ELR (cell line): ENCODE results near the gene ADAM12.
"Not testable (repeated sequence)": the region's sequence is repeated elsewhere in the genome, so short reads cannot be mapped to it uniquely, and the experiment has no call there.

ENCODE experiments used
- DNase-seq: peaks from one replicate; pipeline ENCODE4 v3.0.0-alpha.2; 2015; ENCODE audit warnings: low read depth

ADAM12 gene

DNA sequence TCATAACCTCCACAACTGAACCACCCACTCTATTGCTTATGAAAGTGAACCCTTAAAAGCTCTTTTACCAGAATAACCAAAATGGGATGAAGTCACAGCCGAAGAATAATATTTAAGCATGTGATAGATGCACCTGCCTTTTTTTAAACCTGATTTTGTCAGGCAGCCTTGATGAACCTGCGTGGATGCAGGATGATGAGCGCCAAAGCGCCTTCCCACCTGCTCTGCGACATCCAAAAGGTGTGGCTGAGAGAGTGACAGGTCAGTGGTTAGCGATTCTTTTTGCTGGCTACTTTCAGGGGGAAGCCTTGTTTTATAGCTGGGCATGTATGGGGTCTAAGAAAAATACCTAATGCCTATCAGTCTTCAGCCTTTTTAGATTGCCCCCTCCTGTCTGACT, 334.1 kb downstream of the ADAM12 start:
- no peak for DNase-seq

DNA sequence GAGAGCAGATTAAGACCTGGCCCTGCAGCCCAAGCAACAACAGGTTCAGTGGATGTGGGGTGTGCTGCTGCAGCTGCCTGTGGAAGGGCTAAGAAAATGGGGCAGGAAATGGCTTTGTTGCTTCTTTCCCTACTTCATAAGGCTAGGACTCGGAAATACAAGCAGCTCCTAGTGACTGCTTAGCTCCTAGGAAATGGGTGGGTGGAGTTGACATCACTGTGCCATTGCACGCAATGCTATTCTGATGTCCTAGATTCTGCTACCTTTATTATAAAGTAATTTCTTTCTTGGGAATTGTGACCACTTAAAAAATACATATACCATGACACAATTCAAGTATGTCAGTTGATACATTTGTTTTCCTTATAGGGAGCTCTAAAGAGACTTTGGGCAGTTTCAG, 336.1 kb downstream of the ADAM12 start:
- no peak for DNase-seq

- peak; percentile 56 for DNase-seq
These were observed 338.2 kb downstream of the ADAM12 start for GRCh38 chr10:126049759-126050700.

DNA sequence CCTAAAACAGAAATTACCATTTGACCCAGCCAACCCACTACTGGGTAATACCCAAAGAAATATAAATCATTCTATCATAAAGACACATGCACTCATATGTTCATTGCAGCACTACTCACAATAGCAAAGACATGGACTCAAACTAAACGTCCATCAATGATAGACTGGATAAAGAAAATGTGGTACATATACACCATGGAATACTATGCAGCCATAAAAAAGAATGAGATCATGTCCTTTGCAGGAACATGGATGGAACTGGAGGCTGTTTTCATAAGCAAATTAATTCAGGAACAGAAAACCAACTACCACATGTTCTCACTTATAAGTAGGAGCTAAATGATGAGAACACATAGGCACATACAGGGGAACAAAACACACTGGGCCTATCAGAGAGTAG, 340.5 kb downstream of the ADAM12 start:
- DNase-seq, result not testable (repeated sequence)

GRCh38 chr10:126046831-126047230, 341.4 kb downstream of the ADAM12 start:
- no peak for DNase-seq

- DNase-seq, result no peak
These were observed 342.4 kb downstream of the ADAM12 start for GRCh38 chr10:126045861-126046260.

DNA sequence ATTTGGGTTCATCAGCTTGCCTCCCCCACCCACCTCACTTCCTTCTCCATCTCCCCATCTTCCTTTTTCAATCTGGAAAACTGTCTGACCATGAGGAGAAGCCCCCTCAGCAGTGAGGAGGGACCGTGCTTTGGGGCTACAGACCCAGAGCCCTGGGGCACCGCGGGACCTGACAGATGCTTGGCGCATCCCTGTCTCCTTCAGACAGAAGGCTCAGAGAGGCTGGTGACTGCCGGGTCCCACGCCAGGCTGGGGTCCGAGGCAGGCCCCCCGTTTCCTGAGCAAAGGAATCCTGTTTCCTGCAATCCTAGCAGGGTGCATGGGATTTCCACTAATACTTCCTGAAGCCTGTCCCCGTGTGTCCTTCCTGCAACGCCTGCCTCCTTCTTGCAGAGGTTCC, 344.9 kb downstream of the ADAM12 start:
- DNase-seq, result no peak

GRCh38 chr10:126042906-126043305, 345.4 kb downstream of the ADAM12 start:
- DNase-seq, result no peak

DNA sequence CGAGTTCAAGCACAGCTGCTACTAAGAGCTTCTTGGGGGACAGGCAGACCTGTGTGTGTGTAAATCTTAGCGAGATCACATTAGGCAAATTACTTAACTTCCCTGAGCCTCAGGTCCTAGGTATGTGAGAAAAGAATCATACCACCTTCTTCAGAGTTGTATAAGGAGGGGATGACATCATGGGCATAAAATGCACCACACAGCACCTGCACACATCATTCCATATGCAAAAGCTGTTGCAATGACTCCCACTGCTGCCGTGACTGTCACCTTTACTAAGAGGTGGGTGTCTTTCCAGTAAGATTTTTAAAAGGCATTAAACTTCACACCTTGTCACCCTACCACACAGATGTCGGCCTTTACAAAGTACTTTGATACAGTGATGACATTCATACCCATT, 345.9 kb downstream of the ADAM12 start:
- DNase-seq, result no peak

- DNase-seq, result peak; percentile 20
These were observed 346.5 kb downstream of the ADAM12 start for GRCh38 chr10:126041804-126042231.

DNA sequence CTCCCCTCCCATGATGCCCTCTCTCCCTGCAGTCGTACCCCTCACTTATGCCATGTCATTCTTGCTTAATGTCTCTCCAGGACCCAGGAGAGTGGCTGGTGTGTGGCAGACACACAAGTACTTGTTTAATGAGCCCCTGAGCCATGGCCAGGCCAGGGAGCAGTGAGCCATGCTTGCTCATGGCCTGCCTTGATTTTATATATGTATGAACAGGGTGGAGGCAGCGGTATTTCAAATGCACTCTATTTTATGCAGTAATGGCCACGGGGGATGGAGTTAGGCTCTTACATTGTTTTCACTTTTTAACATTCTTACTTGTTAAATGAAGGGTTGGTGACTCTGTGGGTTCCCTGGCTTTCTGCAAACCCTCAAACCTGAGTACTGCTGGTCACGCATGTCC, 347.2 kb downstream of the ADAM12 start:
- DNase-seq, result no peak

- no peak for DNase-seq
These were observed 350.3 kb downstream of the ADAM12 start for GRCh38 chr10:126037946-126038345.

DNA sequence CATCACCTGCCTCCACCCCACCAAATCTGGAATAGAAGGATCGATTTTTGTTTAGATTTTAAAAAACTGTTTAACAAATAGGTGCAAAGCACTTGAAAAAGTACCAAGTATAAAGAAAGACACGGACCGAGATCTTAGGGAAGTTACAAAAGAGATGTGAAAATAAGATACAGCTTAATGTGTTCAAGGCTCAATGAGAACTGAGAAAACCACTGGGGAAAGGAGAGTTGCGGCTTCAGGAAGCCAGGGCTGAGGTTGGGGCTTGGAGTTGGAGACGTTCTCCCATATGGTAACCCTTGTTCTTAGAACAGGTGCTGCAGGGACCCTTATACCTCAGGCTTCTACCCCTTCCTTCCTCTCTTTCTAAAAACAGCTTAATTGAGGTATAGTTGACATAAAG, 351.8 kb downstream of the ADAM12 start:
- no peak for DNase-seq

DNA sequence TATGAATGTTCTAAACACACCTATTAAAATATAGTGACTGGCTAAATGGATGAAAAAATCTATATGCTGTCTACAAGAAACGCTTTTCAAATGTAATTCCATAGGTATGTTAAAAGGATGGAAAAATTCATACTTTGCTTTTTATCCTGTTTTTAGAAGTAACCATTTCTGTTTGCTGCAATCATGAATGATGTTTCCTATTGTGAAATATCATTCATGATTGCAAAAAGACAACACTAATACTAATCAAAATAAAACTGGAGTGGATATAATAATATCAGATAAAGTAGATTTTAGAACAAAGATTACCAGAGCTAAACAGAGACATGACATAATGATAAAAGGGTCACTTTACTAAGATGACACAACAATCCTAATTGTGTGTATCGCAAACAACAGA, 353.7 kb downstream of the ADAM12 start:
- DNase-seq, result no peak

DNA sequence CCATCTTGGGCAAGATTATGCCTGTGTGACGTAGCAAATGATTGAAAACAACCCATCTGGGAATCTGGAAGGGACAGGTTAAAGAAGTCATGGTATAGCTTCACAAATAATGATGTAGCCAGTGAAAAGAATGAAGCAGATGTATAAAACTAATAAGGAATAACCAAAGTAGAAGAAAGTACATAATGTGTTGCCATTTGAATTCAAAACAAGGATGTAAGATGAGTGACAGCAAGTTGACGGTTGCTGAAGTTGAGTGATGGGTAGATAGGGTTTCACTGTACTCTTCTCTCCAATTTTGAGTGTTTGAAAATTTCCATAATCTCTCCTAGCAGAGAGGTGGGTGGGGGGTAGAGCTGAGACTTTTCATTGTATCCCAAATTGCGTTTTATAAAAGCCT, 358.3 kb downstream of the ADAM12 start:
- no peak for DNase-seq

DNA sequence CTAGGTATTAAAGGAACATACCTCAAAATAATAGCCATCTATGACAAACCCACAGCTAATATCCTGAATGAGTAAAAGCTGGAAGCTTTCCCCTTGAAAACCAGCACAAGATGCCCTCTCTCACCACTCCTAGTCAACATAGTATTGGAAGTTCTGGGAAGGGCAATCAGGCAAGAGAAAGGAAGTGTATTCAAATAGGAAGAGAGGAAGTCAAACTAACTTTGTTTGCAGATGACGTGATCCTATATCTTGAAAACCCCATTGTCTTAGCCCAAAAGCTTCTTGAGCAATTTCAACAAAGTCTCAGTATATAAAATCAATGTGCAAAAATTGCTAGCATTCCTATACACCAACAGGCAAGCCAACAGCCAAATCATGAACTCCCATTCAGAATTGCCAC, 360.6 kb downstream of the ADAM12 start:
- DNase-seq, result no peak

DNA sequence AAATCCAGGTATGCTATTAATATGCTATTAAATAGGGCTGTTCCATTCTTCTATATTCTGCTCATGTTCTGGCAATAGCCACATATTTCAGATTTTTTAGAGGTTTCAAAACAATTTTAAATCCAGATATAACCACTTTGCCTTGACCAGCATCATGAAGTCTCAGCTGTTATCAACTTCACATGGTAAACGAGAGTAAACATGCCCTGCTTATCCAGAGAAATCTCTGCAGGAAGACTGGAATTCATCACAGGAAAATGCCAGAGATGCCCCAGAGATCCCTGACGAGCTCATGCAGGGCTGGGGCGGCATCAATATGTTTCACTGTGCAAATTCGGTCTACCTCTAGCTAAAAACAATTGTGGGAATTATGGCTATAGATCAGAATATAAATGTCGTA, 365.4 kb downstream of the ADAM12 start:
- no peak for DNase-seq

DNA sequence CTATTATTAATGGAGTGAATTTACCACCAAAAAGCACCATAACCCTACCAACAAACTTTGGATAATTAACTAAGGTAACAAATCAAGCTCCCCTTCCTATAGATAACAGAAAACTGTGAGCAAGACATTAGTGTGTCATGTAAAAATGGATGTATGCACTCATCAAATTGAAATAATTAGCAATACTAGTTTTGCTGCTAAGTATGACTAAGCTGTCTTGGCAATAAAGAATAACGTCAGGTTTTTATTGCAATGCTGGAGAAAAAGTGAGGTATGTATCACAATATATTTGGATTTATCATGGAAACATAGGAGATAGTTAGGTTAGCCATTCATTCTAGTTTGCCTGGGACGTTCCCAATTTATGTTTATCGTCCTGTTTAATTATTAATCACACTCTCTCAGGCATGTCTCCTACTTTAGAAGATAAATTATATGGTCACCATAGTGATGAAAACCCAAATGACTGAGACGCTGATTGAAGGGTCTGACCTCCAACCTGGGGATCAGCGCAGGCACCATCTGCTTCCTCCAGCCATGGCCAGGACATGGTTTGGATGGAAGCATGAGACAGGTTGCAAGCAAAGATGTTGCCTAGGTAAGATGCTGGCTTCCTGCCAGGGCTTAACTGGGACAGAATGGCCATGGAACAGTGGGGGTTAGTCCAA, 366.3 kb downstream of the ADAM12 start:
- DNase-seq, result no peak

GRCh38 chr10:126017961-126018560, 370.2 kb downstream of the ADAM12 start:
- no peak for DNase-seq

DNA sequence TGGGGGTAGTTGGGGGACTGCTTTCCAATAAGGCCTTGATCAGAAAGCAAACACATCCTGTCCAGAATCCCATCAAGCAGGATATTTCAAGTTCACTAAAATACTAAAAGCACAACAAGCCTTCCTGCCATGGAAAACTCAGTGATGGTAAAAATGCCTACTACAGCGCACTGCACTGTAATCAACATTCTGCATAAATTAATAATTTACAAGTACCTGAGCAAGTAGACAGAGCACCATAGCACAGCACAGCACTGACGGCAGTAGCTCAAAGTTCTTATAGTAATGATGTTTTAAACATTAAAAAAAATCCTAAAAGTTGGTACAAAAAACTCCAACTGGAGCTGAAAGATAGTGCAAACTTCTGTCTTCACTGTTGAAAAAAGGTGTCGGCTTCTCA, 371.4 kb downstream of the ADAM12 start:
- no peak for DNase-seq

DNA sequence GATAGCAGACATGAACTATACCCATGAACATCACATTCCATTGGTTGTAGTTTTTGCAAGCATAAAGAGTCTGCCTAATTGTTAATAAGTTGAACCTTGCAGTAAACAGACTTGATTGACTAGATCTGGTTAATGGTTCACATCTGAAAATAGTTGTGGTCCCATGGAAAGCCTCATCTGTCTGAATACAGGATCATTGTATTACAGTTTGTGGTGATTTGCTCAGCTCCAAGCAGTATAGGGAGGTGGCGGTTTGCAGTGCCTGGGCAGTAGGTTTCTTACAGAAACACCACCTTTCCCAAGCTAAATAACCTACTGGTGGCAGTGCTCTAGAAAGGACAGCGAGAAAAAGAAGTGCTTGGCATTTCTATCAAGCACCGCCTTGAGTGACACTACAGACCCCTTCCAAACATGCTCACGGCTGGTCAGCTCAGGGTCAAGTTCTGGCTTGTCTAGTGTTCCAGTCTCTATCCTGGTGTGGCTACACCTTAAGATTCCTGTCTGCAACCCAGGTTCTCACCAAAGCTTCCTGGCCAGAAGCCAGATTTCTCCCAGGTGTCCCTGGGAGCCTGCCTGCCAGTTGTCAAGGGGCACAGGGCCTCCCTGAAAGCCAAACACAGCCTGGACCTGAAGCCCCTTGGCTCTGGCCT, 372.0 kb downstream of the ADAM12 start:
- DNase-seq, result no peak

- DNase-seq, result no peak
These were observed 372.9 kb downstream of the ADAM12 start for GRCh38 chr10:126015413-126015812.
